ENCODE results near the gene PCSK2. TPM values are rescaled to one million over a fixed set of nuclear protein-coding genes. Genes with fewer than 3 reads are reported as not detected.

Gene PCSK2
- total RNA-seq, 1 donor from 2014 or later: 1.0 TPM

DNA sequence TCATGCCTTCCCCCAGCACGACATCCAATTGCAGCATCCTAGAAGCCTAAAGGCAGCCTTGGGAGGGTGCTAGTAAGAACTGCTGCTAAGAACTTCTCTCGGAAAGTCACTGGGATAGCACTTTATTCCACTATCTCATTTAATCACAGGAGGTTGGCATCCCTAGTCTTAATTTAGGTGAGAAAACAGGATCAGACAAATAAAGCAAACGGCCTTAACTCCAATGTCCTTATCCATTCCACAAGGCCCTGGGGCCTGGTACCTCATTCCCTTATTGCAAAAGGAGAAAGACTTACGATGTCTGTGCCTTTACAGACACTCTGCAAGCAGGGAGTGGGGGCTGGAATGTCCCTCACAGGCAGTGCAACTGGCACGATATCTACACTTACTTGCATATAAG, 243.7 kb downstream of the PCSK2 start:
- Mint-ChIP-seq H3K9me3 (ENCODE audit: unreplicated experiment) (no peaks in the 10 kb centered on the region), H3K27me3 (ENCODE audit: unreplicated experiment) (peaks cover 2% of the 10 kb centered on the region), H3K4me1 (ENCODE audit: unreplicated experiment) (no peaks in the 10 kb centered on the region), H3K4me3 (ENCODE audit: unreplicated experiment) (no peak overlapping the region), H3K36me3 (ENCODE audit: low read depth, unreplicated experiment) (no peaks in the 10 kb centered on the region), H3K27ac (ENCODE audit: unreplicated experiment) (no peak overlapping the region)
- TF ChIP-seq, protein P1, sequence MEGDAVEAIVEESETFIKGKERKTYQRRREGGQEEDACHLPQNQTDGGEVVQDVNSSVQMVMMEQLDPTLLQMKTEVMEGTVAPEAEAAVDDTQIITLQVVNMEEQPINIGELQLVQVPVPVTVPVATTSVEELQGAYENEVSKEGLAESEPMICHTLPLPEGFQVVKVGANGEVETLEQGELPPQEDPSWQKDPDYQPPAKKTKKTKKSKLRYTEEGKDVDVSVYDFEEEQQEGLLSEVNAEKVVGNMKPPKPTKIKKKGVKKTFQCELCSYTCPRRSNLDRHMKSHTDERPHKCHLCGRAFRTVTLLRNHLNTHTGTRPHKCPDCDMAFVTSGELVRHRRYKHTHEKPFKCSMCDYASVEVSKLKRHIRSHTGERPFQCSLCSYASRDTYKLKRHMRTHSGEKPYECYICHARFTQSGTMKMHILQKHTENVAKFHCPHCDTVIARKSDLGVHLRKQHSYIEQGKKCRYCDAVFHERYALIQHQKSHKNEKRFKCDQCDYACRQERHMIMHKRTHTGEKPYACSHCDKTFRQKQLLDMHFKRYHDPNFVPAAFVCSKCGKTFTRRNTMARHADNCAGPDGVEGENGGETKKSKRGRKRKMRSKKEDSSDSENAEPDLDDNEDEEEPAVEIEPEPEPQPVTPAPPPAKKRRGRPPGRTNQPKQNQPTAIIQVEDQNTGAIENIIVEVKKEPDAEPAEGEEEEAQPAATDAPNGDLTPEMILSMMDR (IDR thresholded peaks at IDR 0.05; ENCODE audit: unreplicated experiment): no peak
- no peak for DNase-seq (ENCODE audit: low spot score)

- DNase-seq (ENCODE audit: low spot score): no peak
- no peaks in the 10 kb centered on the region for H3K36me3 Mint-ChIP-seq (ENCODE audit: low read depth, unreplicated experiment)
- H3K27ac Mint-ChIP-seq (ENCODE audit: unreplicated experiment): no peak overlapping the region
- H3K9me3 Mint-ChIP-seq (ENCODE audit: unreplicated experiment): no peaks in the 10 kb centered on the region
- peaks cover 2% of the 10 kb centered on the region for H3K27me3 Mint-ChIP-seq (ENCODE audit: unreplicated experiment)
- TF ChIP-seq, protein P1 (IDR thresholded peaks at IDR 0.05; ENCODE audit: unreplicated experiment): no peak
- no peak overlapping the region for H3K4me3 Mint-ChIP-seq (ENCODE audit: unreplicated experiment)
- peaks cover 4% of the 10 kb centered on the region for H3K4me1 Mint-ChIP-seq (ENCODE audit: unreplicated experiment)
These were observed 244.1 kb downstream of the PCSK2 start for GRCh38 chr20:17470973-17471372.

GRCh38 chr20:17471606-17472187, 244.9 kb downstream of the PCSK2 start:
- TF ChIP-seq, protein P1 (IDR thresholded peaks at IDR 0.05; ENCODE audit: unreplicated experiment): no peak
- no peaks in the 10 kb centered on the region for H3K9me3 Mint-ChIP-seq (ENCODE audit: unreplicated experiment)
- DNase-seq (ENCODE audit: low spot score): no peak
- no peaks in the 10 kb centered on the region for H3K36me3 Mint-ChIP-seq (ENCODE audit: low read depth, unreplicated experiment)
- H3K27me3 Mint-ChIP-seq (ENCODE audit: unreplicated experiment): peaks cover 2% of the 10 kb centered on the region
- peaks cover 8% of the 10 kb centered on the region for H3K4me1 Mint-ChIP-seq (ENCODE audit: unreplicated experiment)
- no peak overlapping the region for H3K4me3 Mint-ChIP-seq (ENCODE audit: unreplicated experiment)
- H3K27ac Mint-ChIP-seq (ENCODE audit: unreplicated experiment): no peak overlapping the region

DNA sequence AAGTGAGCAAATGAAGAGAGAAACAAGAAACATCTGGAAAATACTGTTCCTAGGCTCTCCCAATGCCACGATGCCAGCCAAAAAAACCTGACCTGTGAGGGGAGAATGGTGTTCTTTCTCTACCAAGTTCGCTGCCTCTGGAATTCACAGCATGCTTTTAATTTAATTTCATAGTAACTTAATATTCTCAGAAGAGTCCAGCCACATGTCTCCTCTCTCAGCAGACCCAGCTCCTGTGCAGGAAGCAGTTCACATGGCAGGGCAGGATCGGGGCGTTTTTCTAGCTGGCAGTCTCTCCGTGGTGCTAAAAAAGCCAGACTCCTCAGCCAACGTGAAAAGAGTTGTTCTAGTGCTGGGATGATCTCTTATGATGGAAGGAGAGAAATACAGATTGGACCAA, 246.8 kb downstream of the PCSK2 start:
- Mint-ChIP-seq H3K36me3 (ENCODE audit: low read depth, unreplicated experiment) (no peaks in the 10 kb centered on the region), H3K4me1 (ENCODE audit: unreplicated experiment) (peaks cover 10% of the 10 kb centered on the region), H3K4me3 (ENCODE audit: unreplicated experiment) (no peak overlapping the region), H3K27ac (ENCODE audit: unreplicated experiment) (no peak overlapping the region), H3K27me3 (ENCODE audit: unreplicated experiment) (peaks cover 2% of the 10 kb centered on the region), H3K9me3 (ENCODE audit: unreplicated experiment) (no peaks in the 10 kb centered on the region)
- TF ChIP-seq, protein P1 (IDR thresholded peaks at IDR 0.05; ENCODE audit: unreplicated experiment): no peak
- DNase-seq (ENCODE audit: low spot score): no peak

DNA sequence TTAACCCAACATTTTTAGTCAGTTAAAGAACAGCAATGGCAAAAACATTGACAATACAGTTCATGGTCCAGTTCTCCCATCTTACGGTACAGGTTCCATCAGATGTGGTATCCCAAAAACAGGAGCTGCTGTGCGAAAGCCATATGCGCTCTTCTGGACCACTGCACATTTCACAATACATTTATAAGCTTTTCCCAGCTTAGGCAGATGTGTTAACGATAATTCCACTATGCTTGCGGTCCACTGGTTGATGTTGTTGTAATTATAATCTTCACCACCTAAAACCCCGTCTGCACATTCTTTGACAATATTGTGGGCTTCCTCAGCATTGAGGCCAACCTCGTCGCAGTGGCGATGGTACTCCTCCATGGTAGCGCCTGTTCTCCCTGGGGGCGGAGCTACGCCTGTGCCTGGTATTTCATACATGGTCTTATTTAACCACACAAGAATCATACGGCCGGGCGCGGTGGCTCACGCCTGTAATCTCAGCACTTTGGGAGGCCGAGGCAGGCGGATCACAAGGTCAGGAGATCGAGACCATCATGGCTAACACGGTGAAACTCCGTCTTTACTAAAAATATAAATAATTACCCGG, 252.3 kb downstream of the PCSK2 start:
- H3K4me3 Mint-ChIP-seq (ENCODE audit: unreplicated experiment): no peak overlapping the region
- H3K9me3 Mint-ChIP-seq (ENCODE audit: unreplicated experiment): no peaks in the 10 kb centered on the region
- H3K36me3 Mint-ChIP-seq (ENCODE audit: low read depth, unreplicated experiment): no peaks in the 10 kb centered on the region
- H3K27me3 Mint-ChIP-seq (ENCODE audit: unreplicated experiment): peaks cover 4% of the 10 kb centered on the region
- TF ChIP-seq, protein P1 (IDR thresholded peaks at IDR 0.05; ENCODE audit: unreplicated experiment): no peak
- peaks cover 10% of the 10 kb centered on the region for H3K4me1 Mint-ChIP-seq (ENCODE audit: unreplicated experiment)
- no peak for DNase-seq (ENCODE audit: low spot score)
- H3K27ac Mint-ChIP-seq (ENCODE audit: unreplicated experiment): no peak overlapping the region
